Ovary (tissue), 9 donors: ENCODE measurements around the gene MS4A1. TPM values are rescaled to one million over a fixed set of nuclear protein-coding genes. Genes with fewer than 3 reads are reported as not detected.
"Not testable (repeated sequence)": the region's sequence is repeated elsewhere in the genome, so short reads cannot be mapped to it uniquely, and the experiment has no call there.

ENCODE experiments used
- DNase-seq, 5 donors: peaks; one replicate each; pipeline ENCODE4 v3.0.0-alpha.2; 2019 to 2020
- H3K27ac ChIP-seq, 2 donors: fragments of 200-600 bp; one replicate each; pipeline versions ENCODE4 v1.5.1 to v1.8.0; 2019 to 2022
- H3K27me3 ChIP-seq: fragments of 200-600 bp; one replicate; pipeline ENCODE4 v1.8.0; 2022
- H3K36me3 ChIP-seq: fragments of 200-600 bp; sonication (generic); one replicate; pipeline ENCODE4 v1.5.1; 2019
- H3K4me1 ChIP-seq: one replicate; pipeline ENCODE4 v1.8.1; 2013; ENCODE audit warnings: mild to moderate bottlenecking, moderate library complexity; ENCODE audit not compliant: insufficient read depth
- H3K4me3 ChIP-seq: fragments of 200-600 bp; sonication (generic); one replicate; pipeline ENCODE4 v1.5.1; 2017
- H3K9me3 ChIP-seq, 2 donors: fragments of 200-600 bp in 1 of 2; sonication (generic) in 1 of 2; one replicate each; pipeline versions ENCODE4 v1.5.1 to v1.8.1; 2013 to 2019; ENCODE audit warnings: mild to moderate bottlenecking in 1 of 2, moderate library complexity in 1 of 2
- EP300 ChIP-seq: sonication (generic); formaldehyde crosslinking; IDR thresholded peaks from one replicate; pipeline ENCODE4 v1.6.1; 2017; ENCODE audit warnings: antibody characterized with exemption
- POLR2A ChIP-seq: fragments of 450-650 bp; IDR thresholded peaks from one replicate; pipeline ENCODE4 v1.6.1; 2017; ENCODE audit warnings: antibody characterized with exemption, mild to moderate bottlenecking, moderate library complexity
- WGBS, 3 donors: extraction: QIAGEN DNeasy Blood & Tissue Kit in 1 of 3; methylation state at CpG; one replicate each; pipeline versions ENCODE4 v1.1.5 to v1.1.7; 2013 to 2017; 5-methylcytosine and 5-hydroxymethylcytosine counted together
- intact Hi-C, 4 donors: fragments of 100-400 bp; cut with DNase I; formaldehyde crosslinking; loops; one replicate each; pipeline versions ENCODE4 v1.11.0 to v1.15.1; 2022 to 2023
- polyA plus RNA-seq, 2 donors: library from polyadenylated mRNA; stranded (reverse); fragments of 200-250 nt in 1 of 2; fragments of 350-450 nt in 1 of 2; fragmentation: Illumina TruSeq in 1 of 2; extraction: RNeasy Lipid Tissue Mini Kit (QIAGEN cat#74804) in 1 of 2; gene quantifications; one replicate each; pipeline ENCODE4 v1.2.3, GENCODE V29; 2013 to 2014
- total RNA-seq, 7 donors: library from RNA; depleted of rRNA in 2 of 7; stranded (reverse); fragments of >200 nt in 2 of 7; fragmentation: NEBNext Ultra II Directional in 3 of 7; extraction: Animal tissue kit (Norgen Biotek cat#: 25700) in 3 of 7; gene quantifications; one replicate each; pipeline versions ENCODE4 v1.1.0 to v1.2.4, GENCODE V29; 2016 to 2023
- TF ChIP-seq, protein P1 (sequence below), 3 donors: fragments of 450-650 bp in 2 of 3; fragments of 200-600 bp in 1 of 3; IDR thresholded peaks; one replicate each; pipeline versions ENCODE4 v1.5.1 to v1.8.0; 2016 to 2022; ENCODE audit warnings: antibody characterized with exemption in 3 of 3, mild to moderate bottlenecking in 1 of 3
- donor health status: DM: no; HTN: no; CAD: no; lungs with moderate emphysema.
- donor health status: DM: no; HTN: no; CAD: no.
- donor health status: Bipolar disorder and iron deficiency.
- donor health status: DM: yes; HTN: yes; CAD: no.
- donor health status: DM: no; HTN: no; CAD: no.
- donor health status: DM: yes; HTN: yes; CAD: no.

The MS4A1 gene
- total and polyA plus RNA-seq, 9 donors = 0.05 to 0.74 (median 0.27) TPM; not detected in 4

DNA sequence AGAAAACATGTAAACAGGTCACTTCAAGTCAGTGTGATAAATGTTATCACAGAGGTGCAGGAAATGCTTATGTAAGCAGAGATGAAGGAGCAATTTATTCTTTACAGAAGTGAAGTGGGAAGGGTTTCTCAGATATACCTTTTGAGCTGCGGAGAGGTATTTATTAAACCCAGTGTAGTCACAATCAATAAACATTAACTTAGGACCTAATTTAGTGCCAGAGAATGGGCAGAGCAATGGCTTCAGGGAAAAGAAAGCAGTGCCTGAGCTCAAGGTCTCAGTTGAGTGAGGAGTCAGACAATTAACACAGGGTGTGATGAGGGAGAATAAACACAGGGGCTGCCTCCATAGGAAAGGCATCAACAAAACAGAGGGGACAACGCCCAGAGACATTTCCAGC lies 24.4 kb upstream of the MS4A1 start:
- no peak overlapping the region for H3K27ac ChIP-seq
- no peaks in the 10 kb centered on the region for H3K36me3 ChIP-seq
- no peak for DNase-seq
- no peaks in the 10 kb centered on the region for H3K9me3 ChIP-seq
- no peak overlapping the region for H3K4me3 ChIP-seq
- TF ChIP-seq POLR2A (no peak), EP300 (no peak)
- TF ChIP-seq, protein P1, sequence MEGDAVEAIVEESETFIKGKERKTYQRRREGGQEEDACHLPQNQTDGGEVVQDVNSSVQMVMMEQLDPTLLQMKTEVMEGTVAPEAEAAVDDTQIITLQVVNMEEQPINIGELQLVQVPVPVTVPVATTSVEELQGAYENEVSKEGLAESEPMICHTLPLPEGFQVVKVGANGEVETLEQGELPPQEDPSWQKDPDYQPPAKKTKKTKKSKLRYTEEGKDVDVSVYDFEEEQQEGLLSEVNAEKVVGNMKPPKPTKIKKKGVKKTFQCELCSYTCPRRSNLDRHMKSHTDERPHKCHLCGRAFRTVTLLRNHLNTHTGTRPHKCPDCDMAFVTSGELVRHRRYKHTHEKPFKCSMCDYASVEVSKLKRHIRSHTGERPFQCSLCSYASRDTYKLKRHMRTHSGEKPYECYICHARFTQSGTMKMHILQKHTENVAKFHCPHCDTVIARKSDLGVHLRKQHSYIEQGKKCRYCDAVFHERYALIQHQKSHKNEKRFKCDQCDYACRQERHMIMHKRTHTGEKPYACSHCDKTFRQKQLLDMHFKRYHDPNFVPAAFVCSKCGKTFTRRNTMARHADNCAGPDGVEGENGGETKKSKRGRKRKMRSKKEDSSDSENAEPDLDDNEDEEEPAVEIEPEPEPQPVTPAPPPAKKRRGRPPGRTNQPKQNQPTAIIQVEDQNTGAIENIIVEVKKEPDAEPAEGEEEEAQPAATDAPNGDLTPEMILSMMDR (IDR thresholded peaks at IDR 0.05) = no peak
- 67 to 77% (median 74%) methylated on average over 2 of the region's 2 CpGs for WGBS, 3 donors
- H3K4me1 ChIP-seq = no peaks in the 10 kb centered on the region
- intact Hi-C loops = no loop called here
- H3K27me3 ChIP-seq = no peaks in the 10 kb centered on the region

DNA sequence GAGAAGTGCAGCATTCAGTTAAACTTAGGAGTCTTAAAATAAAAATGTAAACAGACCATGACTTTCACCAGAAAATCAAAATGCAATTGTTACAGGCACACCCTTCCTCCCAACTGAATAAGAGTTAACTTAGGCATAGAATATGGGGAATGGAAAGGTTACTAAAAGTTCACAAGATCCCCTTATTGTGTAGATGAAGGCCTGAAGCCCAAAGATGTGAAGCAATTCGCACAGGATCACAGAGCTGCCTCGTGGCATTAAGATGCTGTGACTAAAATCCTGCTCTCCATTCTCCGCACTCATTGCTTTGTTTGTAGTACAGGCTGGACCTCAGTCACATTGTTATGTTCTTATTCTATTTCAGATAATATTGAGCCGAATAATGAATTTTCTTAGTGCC lies 22.2 kb upstream of the MS4A1 start:
- Histone ChIP-seq H3K4me1 (no peaks in the 10 kb centered on the region), H3K9me3 (no peaks in the 10 kb centered on the region), H3K36me3 (no peaks in the 10 kb centered on the region), H3K4me3 (no peak overlapping the region), H3K27ac (no peak overlapping the region), H3K27me3 (no peaks in the 10 kb centered on the region)
- intact Hi-C loops = no loop called here
- WGBS, 3 donors = 66 to 75% (median 72%) methylated on average over 4 of the region's 4 CpGs
- no peak for DNase-seq
- TF ChIP-seq, protein P1 (IDR thresholded peaks at IDR 0.05) = no peak
- no peak for TF ChIP-seq POLR2A
- no peak for TF ChIP-seq EP300

DNA sequence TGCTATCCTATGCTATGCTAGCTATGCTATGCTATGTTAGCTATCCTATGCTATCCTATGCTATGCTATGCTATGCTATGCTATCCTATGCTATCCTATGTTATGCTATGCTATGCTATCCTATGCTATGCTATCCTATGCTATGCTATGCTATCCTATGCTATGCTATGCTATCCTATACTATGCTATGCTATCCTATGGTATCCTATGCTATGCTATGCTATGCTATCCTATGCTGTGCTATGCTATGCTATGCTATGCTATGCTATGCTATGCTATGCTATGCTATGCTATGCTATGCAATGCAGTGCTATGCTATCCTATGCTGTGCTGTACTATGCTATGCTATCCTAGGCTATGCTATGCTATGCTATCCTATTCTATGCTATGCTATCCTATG lies 8.6 kb upstream of the MS4A1 start:
- no peak overlapping the region for H3K27ac ChIP-seq
- no peak for DNase-seq
- H3K4me1 ChIP-seq = no peaks in the 10 kb centered on the region
- TF ChIP-seq POLR2A = no peak
- no peak overlapping the region for H3K4me3 ChIP-seq
- no peaks in the 10 kb centered on the region for H3K27me3 ChIP-seq
- H3K36me3 ChIP-seq = no peaks in the 10 kb centered on the region
- H3K9me3 ChIP-seq = no peaks in the 10 kb centered on the region
- intact Hi-C loops = no loop called here

DNA sequence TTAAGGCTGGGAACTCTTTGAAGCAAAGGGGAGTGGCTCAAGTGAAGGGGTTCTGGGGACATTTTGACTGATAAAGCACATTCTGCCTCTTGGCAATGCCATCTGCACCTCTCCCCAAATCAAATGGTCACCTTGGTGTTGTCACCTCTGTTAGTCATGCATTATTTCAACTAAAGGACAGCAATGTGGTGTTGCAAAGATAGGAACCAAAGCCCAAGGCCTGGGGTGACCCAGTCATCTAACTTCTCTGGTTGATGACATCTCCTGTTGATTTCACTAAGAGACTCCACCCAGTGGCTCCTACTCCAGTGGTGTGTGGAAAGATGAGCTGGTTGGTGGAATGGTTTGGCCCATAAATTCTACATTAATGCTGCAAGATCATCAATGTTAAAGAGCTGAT lies 7.8 kb upstream of the MS4A1 start:
- Histone ChIP-seq H3K27ac (no peak overlapping the region), H3K4me1 (no peaks in the 10 kb centered on the region), H3K27me3 (no peaks in the 10 kb centered on the region), H3K4me3 (no peak overlapping the region), H3K36me3 (no peaks in the 10 kb centered on the region), H3K9me3 (no peaks in the 10 kb centered on the region)
- DNase-seq = no peak
- TF ChIP-seq EP300 (no peak), POLR2A (no peak)
- TF ChIP-seq, protein P1 (IDR thresholded peaks at IDR 0.05) = no peak
- intact Hi-C loops = no loop called here

DNA sequence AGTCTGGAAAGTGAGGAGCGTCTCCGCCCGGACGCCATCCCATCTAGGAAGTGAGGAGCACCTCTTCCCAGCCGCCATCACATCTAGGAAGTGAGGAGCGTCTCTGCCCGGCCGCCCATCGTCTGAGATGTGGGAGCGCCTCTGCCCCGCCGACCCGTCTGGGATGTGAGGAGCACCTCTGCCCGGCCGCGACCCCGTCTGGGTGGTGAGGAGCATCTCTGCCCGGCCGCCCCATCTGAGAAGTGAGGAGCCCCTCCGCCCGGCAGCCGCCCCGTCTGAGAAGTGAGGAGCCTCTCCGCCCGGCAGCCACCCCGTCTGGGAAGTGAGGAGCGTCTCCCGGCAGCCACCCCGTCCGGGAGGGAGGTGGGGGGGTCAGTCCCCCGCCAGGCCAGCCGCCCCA lies 4.5 kb upstream of the MS4A1 start:
- intact Hi-C loops, DNase-seq, H3K27ac ChIP-seq, H3K9me3 ChIP-seq, H3K4me3 ChIP-seq, H3K27me3 ChIP-seq, H3K4me1 ChIP-seq, H3K36me3 ChIP-seq: not testable (repeated sequence)
- WGBS, 3 donors = 95 to 96% methylated on average over 7 to 26 of the region's 32 CpGs; no CpG with 5 or more reads in 1 of the 3 donors

DNA sequence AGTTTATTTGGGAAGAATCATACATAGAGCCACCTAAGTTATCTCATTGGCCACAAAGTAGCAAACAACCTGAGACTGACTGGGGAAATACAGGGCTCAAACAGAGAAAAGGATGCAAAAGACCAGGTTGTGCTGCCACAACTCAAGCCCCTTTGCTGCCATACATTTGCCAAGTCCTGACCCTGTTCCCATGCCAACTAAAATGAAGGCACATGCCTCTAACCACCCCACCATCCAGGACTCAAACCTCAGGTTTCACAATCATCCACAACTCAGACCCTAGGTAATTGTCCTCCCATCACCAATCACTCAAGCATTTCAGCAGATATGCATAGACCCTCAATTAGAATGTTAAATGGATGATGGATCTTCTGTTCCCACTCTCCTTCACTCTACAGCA lies 1.4 kb upstream of the MS4A1 start:
- Histone ChIP-seq H3K27ac (no peak overlapping the region), H3K4me1 (no peaks in the 10 kb centered on the region), H3K27me3 (no peaks in the 10 kb centered on the region), H3K9me3 (no peaks in the 10 kb centered on the region), H3K4me3 (no peak overlapping the region), H3K36me3 (no peaks in the 10 kb centered on the region)
- intact Hi-C loops = no loop called here
- TF ChIP-seq, protein P1 (IDR thresholded peaks at IDR 0.05) = no peak
- TF ChIP-seq POLR2A = no peak
- no peak for TF ChIP-seq EP300
- no peak for DNase-seq
